Thyroid gland (tissue), 4 donors: ENCODE measurements around the gene TTC9C.

ENCODE experiments used
- CTCF ChIP-seq, 6 experiments: fragments of 200-600 bp in 3 of 6; fragments of 450-650 bp in 3 of 6; sonication (generic) in 3 of 6; IDR thresholded peaks; one replicate each; pipeline ENCODE4 v1.5.1; 2016 to 2019; ENCODE audit warnings: antibody characterized with exemption in 6 of 6, mild to moderate bottlenecking in 2 of 6, inconsistent platforms in 1 of 6, moderate library complexity in 1 of 6
- POLR2A ChIP-seq, 2 donors: fragments of 450-650 bp; IDR thresholded peaks; one replicate each; pipeline ENCODE4 v1.6.1; 2017; ENCODE audit warnings: antibody characterized with exemption in 2 of 2, mild to moderate bottlenecking in 2 of 2, moderate library complexity in 1 of 2

GRCh38 chr11:62732830-62733229 lies 4.5 kb downstream of the TTC9C start:
- TF ChIP-seq CTCF (IDR thresholded peaks at IDR 0.05) (peak in 1 of 6 experiments; percentile 6), POLR2A (IDR thresholded peaks at IDR 0.05) (no peak)
